Stimulated activated CD4-positive, alpha-beta T cell treated with anti-CD3 and anti-CD28 coated beads, Interleukin-1b, Interleukin-23, amount 100 ng/mL, for 48 hours (primary cell): ENCODE data around the gene HSD11B2.

ENCODE experiments used
- DNase-seq: peaks from one replicate; pipeline ENCODE4 v3.0.0-alpha.2; 2020

HSD11B2 gene

GRCh38 chr16:67438098-67438791, 7.3 kb downstream of the HSD11B2 start:
- DNase-seq: no peak

GRCh38 chr16:67438824-67439393, 8.0 kb downstream of the HSD11B2 start:
- DNase-seq: no peak

GRCh38 chr16:67441271-67441753, 10.4 kb downstream of the HSD11B2 start:
- no peak for DNase-seq

GRCh38 chr16:67441907-67442306, 11.0 kb downstream of the HSD11B2 start:
- DNase-seq: no peak

- DNase-seq: no peak
Observed at GRCh38 chr16:67442581-67443255, 11.8 kb downstream of the HSD11B2 start.

GRCh38 chr16:67443265-67443664, 12.3 kb downstream of the HSD11B2 start:
- no peak for DNase-seq

GRCh38 chr16:67444259-67445125, 13.6 kb downstream of the HSD11B2 start:
- no peak for DNase-seq

- no peak for DNase-seq
Observed at GRCh38 chr16:67445126-67445426, 14.2 kb downstream of the HSD11B2 start.

- DNase-seq: no peak
Observed at GRCh38 chr16:67445441-67445912, 14.6 kb downstream of the HSD11B2 start.

- DNase-seq: no peak
Observed at GRCh38 chr16:67445913-67446907, 15.3 kb downstream of the HSD11B2 start.

GRCh38 chr16:67446968-67447507, 16.1 kb downstream of the HSD11B2 start:
- DNase-seq: no peak

- DNase-seq: peak; percentile 77
Observed at GRCh38 chr16:67447508-67448076, 16.7 kb downstream of the HSD11B2 start.

GRCh38 chr16:67448580-67448979, 17.7 kb downstream of the HSD11B2 start:
- DNase-seq: no peak

- DNase-seq: no peak
Observed at GRCh38 chr16:67449336-67449735, 18.4 kb downstream of the HSD11B2 start.

GRCh38 chr16:67449739-67450138, 18.8 kb downstream of the HSD11B2 start:
- no peak for DNase-seq

GRCh38 chr16:67451061-67451703, 20.3 kb downstream of the HSD11B2 start:
- no peak for DNase-seq

- no peak for DNase-seq
Observed at GRCh38 chr16:67451704-67452435, 20.9 kb downstream of the HSD11B2 start.

- no peak for DNase-seq
Observed at GRCh38 chr16:67454104-67454503, 23.2 kb downstream of the HSD11B2 start.

GRCh38 chr16:67454852-67455251, 23.9 kb downstream of the HSD11B2 start:
- no peak for DNase-seq
